ENCODE data around the gene MED13L.

The MED13L gene

DNA sequence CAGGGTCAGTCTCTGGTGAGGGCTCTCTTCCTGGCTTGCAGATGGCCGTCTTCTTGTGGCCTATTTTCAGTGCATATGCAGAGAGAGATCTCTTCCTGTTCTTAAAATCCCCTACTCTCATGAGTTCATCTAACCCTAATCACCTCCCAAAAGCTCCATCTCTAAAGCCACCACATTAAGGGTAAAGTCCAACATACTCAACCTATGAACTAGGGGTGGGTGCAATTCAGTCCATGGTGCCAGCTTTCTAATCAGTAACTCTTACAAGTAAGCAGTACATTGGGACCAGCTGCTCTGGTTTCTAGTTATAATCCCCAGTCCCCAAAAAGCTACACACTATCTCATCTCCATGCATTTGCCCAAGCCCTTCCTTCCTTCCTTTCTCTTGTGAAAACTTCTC is 365.1 kb downstream of the MED13L start:
- Histone ChIP-seq H3K36me3 (no peaks in the 10 kb centered on the region), H3K4me3 (no peak overlapping the region), H3K4me1 (peaks cover 0 to 7% (median 2%) of the 10 kb centered on the region in 4 donors), H3K9me3 (peaks cover 0 to 4% (median 0%) of the 10 kb centered on the region in 3 donors), H3K27me3 (peaks cover 0 to 34% of the 10 kb centered on the region in 2 donors), H3K27ac (no peak overlapping the region)
- TF ChIP-seq, protein P1, sequence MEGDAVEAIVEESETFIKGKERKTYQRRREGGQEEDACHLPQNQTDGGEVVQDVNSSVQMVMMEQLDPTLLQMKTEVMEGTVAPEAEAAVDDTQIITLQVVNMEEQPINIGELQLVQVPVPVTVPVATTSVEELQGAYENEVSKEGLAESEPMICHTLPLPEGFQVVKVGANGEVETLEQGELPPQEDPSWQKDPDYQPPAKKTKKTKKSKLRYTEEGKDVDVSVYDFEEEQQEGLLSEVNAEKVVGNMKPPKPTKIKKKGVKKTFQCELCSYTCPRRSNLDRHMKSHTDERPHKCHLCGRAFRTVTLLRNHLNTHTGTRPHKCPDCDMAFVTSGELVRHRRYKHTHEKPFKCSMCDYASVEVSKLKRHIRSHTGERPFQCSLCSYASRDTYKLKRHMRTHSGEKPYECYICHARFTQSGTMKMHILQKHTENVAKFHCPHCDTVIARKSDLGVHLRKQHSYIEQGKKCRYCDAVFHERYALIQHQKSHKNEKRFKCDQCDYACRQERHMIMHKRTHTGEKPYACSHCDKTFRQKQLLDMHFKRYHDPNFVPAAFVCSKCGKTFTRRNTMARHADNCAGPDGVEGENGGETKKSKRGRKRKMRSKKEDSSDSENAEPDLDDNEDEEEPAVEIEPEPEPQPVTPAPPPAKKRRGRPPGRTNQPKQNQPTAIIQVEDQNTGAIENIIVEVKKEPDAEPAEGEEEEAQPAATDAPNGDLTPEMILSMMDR (IDR thresholded peaks at IDR 0.05), result no peak
- DNase-seq, result no peak
- intact Hi-C loops (cut with DNase I; ENCODE audit: low total_unique reads), result no loop called here

DNA sequence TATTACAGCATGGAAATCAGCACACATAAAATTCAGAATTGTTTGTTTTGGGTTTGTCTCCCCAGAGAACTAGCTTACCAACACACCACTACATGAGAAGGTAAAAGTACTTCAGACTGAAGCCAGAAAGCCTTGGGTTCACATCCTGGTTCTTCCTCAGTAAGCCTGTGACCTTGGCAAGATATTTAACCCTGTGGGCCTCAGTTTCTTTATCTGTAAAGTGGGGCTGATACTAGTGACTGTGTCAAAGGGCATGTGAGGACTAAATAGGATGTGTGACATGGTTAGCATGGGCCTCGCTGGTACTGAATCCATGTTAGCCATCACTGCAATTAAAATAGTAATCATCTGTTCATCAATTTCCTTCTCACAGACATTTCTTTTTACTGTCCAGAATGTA is 366.1 kb downstream of the MED13L start:
- Histone ChIP-seq H3K4me1 (no peaks in the 10 kb centered on the region), H3K9me3 (peaks cover 0 to 4% (median 0%) of the 10 kb centered on the region in 3 donors), H3K27ac (no peak overlapping the region), H3K27me3 (peaks cover 0 to 28% of the 10 kb centered on the region in 2 donors), H3K36me3 (no peaks in the 10 kb centered on the region), H3K4me3 (no peak overlapping the region)
- TF ChIP-seq, protein P1 (IDR thresholded peaks at IDR 0.05), result no peak
- DNase-seq, result no peak
- intact Hi-C loops (cut with DNase I; ENCODE audit: low total_unique reads), result no loop called here

DNA sequence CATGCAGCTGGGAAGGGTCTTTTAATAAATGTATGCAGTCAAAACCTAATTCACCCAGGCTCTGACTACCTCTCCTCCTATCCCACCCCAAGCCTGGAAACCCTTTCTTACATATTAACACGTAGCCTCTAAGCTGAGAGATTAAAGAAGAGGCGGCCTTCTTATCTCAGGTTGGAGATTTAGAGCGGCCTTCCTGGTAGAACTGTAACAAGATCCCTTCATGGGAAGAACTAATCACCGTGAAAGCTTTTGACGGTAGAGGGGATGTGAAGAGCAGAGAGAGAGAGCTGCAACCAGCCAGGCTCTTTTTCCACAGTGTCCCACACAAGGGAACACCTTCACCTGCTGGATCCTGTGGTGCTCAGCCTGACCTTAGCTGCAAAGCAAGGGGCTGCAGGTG is 367.4 kb downstream of the MED13L start:
- TF ChIP-seq, protein P1 (IDR thresholded peaks at IDR 0.05), result no peak
- Histone ChIP-seq H3K4me1 (no peaks in the 10 kb centered on the region), H3K36me3 (no peaks in the 10 kb centered on the region), H3K27ac (no peak overlapping the region), H3K27me3 (peaks cover 0 to 15% of the 10 kb centered on the region in 2 donors), H3K9me3 (peaks cover 0 to 4% (median 0%) of the 10 kb centered on the region in 3 donors), H3K4me3 (no peak overlapping the region)
- DNase-seq, result no peak
- intact Hi-C loops (cut with DNase I; ENCODE audit: low total_unique reads), result no loop called here

All from tibial artery (tissue), 4 donors.